ENCODE measurements around the gene HNRNPA0. TPM values are rescaled to one million over a fixed set of nuclear protein-coding genes. Genes with fewer than 3 reads are reported as not detected.

HNRNPA0 gene
- total and polyA plus RNA-seq, 2 of the 8 experiments (the other 6 are each of a cell fraction or from before 2014, with no cell fraction given) = 22.0 to 71.3 TPM

- CTCF ChIA-PET (ENCODE audit: partially characterized antibody) = interaction anchor here (1.3 to 2.2 kb wide), 3 partner anchors 10 to 20 kb away, joined by 3 to 10 read pairs (median 5); no protein-coding TSS in a partner anchor
- 85% methylated on average over 4 of the region's 4 CpGs; no CpG with 5 or more reads in 1 of the 2 experiments for WGBS, 2 experiments (ENCODE audit: extremely low coverage in 1 of 2, insufficient coverage in 1 of 2, insufficient read length in 1 of 2, insufficient replicate concordance in 2 of 2, low coverage in 1 of 2, low lambda C conversion rate in 2 of 2, missing lambda C conversion rate in 1 of 2)
- Histone ChIP-seq H3K9me3 (ENCODE audit: insufficient read depth in 2 of 2, low read depth in 1 of 2, low read length in 1 of 2) (peaks cover 4 to 7% of the 10 kb centered on the region in 2 experiments; a peak in 1 of 4 replicates), H3K9ac (replicated peaks in 1 of 4; ENCODE audit: extremely low read depth in 1 of 4, low read depth in 3 of 4, low read length in 3 of 4) (no peak overlapping the region), H3K36me3 (ENCODE audit: control insufficient read depth in 2 of 4, insufficient read depth in 4 of 4, low read length in 3 of 4) (peaks cover 0 to 5% (median 0%) of the 10 kb centered on the region in 4 experiments; a peak in 1 of 8 replicates), H3K79me1 (ENCODE audit: low read depth, low read length) (no peaks in the 10 kb centered on the region), H3K4me3 (ENCODE audit: extremely low read depth in 1 of 4, insufficient read depth in 2 of 4, low read depth in 3 of 4, low read length in 4 of 4) (no peak overlapping the region), H2BK5ac (ENCODE audit: low read depth, low read length) (no peak overlapping the region), H3K23ac (ENCODE audit: insufficient read length) (no peak overlapping the region), H2BK12ac (ENCODE audit: low read depth, low read length) (no peak overlapping the region), H4K5ac (ENCODE audit: insufficient read length, low read depth, low read length) (no peak overlapping the region), H3K14ac (ENCODE audit: insufficient read length) (no peak overlapping the region), H2AK5ac (ENCODE audit: low read depth, low read length) (no peak overlapping the region), H3K4me2 (ENCODE audit: insufficient read depth in 1 of 2, low read depth in 2 of 2, low read length in 2 of 2) (no peak overlapping the region), H3K4me1 (replicated peaks in 1 of 4; ENCODE audit: control insufficient read depth in 3 of 4, insufficient read depth in 4 of 4, low read length in 3 of 4) (peaks cover 0 to 2% (median 0%) of the 10 kb centered on the region in 4 experiments; a peak in 2 of 7 replicates), H3K56ac (replicated peaks; ENCODE audit: insufficient read length, low read depth, low read length) (no peak overlapping the region), H2BK120ac (replicated peaks; ENCODE audit: low read depth, low read length) (no peak overlapping the region), H4K91ac (replicated peaks; ENCODE audit: insufficient read length, low read length) (no peak overlapping the region), H2BK15ac (ENCODE audit: low read length) (no peak overlapping the region), H2AFZ (ENCODE audit: low read length) (no peak overlapping the region), H3K79me2 (ENCODE audit: control insufficient read depth in 1 of 2, insufficient read depth in 2 of 2, low read length in 2 of 2) (peaks cover 9 to 10% of the 10 kb centered on the region in 2 experiments), H3K27me3 (replicated peaks in 1 of 4; ENCODE audit: control insufficient read depth in 3 of 4, extremely low read depth in 1 of 4, insufficient read depth in 3 of 4, low read length in 3 of 4) (no peaks in the 10 kb centered on the region), H4K20me1 (replicated peaks in 1 of 2; ENCODE audit: control insufficient read depth in 1 of 2, insufficient read depth in 2 of 2, low read length in 2 of 2) (peaks cover 0 to 3% of the 10 kb centered on the region in 2 experiments), H3K23me2 (ENCODE audit: low read depth, low read length) (no peaks in the 10 kb centered on the region), H3K4ac (replicated peaks; ENCODE audit: insufficient read length, low read depth, low read length) (no peak overlapping the region), H2BK20ac (ENCODE audit: low read length) (no peak overlapping the region), H3K18ac (ENCODE audit: extremely low read depth, low read length) (no peak overlapping the region), H3K27ac (ENCODE audit: low read depth, low read length) (no peak overlapping the region), H4K8ac (ENCODE audit: extremely low read depth, insufficient read depth, low read length) (no peak overlapping the region)
- POLR2A ChIA-PET (ENCODE audit: partially characterized antibody) = no interaction called here
- no peak for FAIRE-seq
- DNase-seq (ENCODE audit: low read depth in 1 of 2, low spot score in 2 of 2) = no peak
- no peak for TF ChIP-seq ASH2L (IDR thresholded peaks at IDR 0.05; ENCODE audit: low read length)
- TF ChIP-seq CBX5 (IDR thresholded peaks at IDR 0.05; ENCODE audit: low read depth, low read length) = no peak
- TF ChIP-seq CTBP2 (IDR thresholded peaks at IDR 0.05; ENCODE audit: borderline replicate concordance, insufficient read depth, insufficient read length, low read length) = no peak
- no peak for TF ChIP-seq CTCF (IDR thresholded peaks at IDR 0.05; ENCODE audit: control extremely low read depth in 1 of 3, insufficient read depth in 1 of 3, low read depth in 1 of 3, low read length in 3 of 3)
Measured at GRCh38 chr5:137758121-137758520, 4.0 kb upstream of the HNRNPA0 start.

Measured in H1 (cell line).